Esophagus muscularis mucosa (tissue), 3 donors: ENCODE measurements around the gene RHOT1.

Experiments used
- EP300 ChIP-seq: sonication (generic); formaldehyde crosslinking; IDR thresholded peaks from one replicate; pipeline ENCODE4 v1.6.1; 2017; ENCODE audit warnings: antibody characterized with exemption
- POLR2AphosphoS5 ChIP-seq, 2 donors: sonication (generic); formaldehyde crosslinking; IDR thresholded peaks; one replicate each; pipeline ENCODE4 v1.6.1; 2017; ENCODE audit warnings: antibody characterized with exemption in 2 of 2

DNA sequence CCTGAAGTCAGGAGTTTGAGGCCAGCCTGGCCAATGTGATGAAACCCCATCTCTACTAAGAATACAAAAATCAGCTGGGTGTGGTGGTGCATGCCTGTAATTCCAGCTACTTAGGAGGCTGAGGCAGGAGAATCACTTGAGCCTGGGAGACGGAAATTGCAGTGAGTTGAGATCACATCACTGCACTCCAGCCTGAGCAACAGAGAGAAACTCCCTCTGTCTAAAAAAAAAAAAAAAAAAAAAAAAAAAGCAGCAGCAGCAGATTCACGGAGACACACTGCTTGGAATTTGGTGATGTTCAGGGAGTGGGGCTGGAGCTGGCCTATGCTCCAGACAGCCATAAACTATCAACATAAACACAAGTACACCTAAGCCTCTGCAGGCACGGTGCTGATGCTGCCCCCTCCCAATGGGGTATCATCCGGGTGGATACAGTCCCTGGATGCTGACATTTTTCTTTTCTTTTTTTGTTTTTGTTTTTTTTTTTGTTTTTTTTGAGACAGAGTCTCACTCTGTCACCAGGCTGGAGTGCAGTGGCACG lies 39.6 kb upstream of the RHOT1 start:
- TF ChIP-seq EP300: no peak
- TF ChIP-seq POLR2AphosphoS5 (IDR thresholded peaks at IDR 0.05): no peak
